NCI-H1436 treated with DMSO at 0.1 percent for 48 hours (cell line): Measurements from ENCODE around the gene PCSK5.
"Not testable (repeated sequence)": the region's sequence is repeated elsewhere in the genome, so short reads cannot be mapped to it uniquely, and the experiment has no call there.

ENCODE experiments used
- DNase-seq: peaks from one replicate; lab custom pipeline; 2025; lab: John Stamatoyannopoulos, UW

The PCSK5 gene

GRCh38 chr9:75889977-75890471, 449 bp upstream of the PCSK5 start:
- no peak for DNase-seq

DNA sequence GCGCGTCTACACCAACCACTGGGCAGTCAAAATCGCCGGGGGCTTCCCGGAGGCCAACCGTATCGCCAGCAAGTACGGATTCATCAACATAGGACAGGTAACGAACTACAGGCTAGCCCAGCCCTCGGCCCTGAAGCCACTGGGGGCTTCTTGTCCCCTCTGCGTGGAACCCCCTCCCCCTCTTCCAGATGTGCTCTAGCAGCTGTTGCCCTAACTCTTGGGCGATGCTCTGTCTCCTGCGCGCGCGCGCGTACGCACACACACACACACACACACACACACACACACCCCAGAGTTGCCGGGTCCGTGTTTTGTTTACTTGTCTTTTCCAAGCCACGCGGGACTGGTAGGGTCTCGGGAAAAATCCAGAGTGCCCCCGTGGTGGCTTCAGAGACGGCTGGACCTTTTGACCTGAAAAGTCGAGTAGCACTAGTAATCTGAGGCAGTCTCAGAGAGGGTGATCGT, 836 bp downstream of the PCSK5 start:
- DNase-seq = no peak

DNA sequence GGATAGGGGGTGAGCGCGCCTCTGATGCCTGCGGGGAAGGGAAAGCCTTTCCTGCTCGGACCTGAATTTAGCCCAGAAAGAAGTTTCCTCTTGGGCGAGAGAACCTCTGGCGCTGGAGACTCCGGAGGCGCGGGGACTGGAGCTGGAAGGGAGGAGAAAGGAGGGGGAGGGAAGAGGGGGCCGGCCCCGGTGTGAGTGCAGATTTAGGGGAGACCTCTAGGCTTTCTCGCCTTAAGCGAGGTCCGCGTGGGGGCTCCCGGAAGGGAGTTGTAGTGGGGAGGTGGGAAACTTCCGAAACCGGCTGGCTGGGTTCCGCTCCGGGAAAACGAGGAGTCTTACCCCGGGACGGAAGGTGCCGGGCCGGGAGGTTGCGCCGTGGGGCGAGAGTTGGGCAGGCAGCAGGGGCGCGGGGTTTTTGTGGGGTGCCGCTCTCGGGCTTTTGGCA, 1.3 kb downstream of the PCSK5 start:
- no peak for DNase-seq

DNA sequence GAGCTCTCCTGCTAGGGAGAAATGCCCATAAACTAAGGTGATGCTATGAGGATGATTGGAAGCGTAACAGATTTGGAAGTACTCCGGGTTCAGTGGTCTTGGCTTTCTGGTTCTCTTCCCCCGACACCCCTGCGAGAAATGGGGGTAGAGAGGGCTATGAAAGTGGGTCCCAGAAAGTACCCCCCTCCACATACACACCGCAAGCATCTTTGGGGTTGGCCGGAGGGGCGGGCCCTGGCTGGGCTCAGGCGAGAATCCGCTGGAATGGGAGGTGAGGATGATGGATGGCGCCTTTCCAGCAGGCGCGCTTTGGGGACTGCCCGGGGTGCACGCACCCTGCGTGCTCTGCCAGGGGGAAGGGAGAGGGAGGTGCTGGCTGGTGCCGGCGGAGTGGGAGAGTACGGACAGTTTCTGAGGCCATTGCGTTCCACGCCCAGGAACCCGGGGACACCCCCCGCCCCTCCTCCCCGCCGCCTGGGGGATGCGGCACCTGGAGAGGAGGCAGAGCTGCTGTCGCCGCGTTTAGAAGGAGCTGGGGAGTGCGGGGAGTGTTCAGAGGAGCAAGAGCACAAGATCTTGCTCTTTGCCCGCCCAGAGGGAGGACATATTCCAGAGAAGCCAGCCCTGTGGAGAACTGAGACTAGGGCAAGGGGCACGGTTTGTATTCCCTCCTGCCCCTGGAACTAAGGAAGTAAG, 1.9 kb downstream of the PCSK5 start:
- DNase-seq = no peak

GRCh38 chr9:75893106-75893505, 2.6 kb downstream of the PCSK5 start:
- no peak for DNase-seq

GRCh38 chr9:75894566-75894965, 4.1 kb downstream of the PCSK5 start:
- no peak for DNase-seq

DNA sequence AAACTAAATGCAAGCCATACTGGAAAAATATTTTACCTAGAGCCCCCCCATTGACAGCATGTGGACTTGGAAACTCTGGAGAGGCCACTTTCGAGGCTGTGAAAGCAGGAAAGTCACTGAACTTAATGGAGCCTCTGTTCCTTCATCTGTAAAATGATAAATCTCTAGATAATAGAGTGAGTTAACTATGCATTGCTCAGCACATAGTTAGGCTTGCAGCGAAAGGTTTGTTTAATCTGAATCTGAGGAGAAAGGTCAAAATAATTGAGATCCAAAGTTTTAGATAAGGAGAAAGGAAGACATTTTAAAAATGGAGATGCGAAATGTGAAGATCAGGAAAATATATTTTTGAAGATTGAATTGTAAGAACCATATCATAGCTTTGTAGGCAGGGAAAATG, 4.6 kb downstream of the PCSK5 start:
- DNase-seq = no peak

DNA sequence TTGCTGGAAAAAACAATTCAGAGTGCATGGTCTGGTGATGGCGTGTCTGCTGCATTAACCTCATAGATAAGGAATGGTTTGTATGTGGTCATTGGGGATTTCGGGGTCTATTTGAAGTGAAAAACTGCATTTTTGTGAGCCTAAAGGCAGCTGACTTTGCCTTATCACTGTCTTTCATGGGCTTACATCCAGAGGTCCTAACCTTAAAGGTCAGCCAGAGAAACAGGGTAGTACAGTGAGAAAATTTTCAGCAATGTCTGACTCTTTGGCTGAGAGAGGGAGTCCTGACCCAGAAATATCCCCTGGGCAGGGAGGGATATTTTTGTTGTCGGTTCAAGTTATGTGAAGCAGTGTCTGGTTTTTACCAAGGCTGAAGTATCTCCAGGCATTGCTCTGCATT, 5.7 kb downstream of the PCSK5 start:
- DNase-seq = no peak

DNA sequence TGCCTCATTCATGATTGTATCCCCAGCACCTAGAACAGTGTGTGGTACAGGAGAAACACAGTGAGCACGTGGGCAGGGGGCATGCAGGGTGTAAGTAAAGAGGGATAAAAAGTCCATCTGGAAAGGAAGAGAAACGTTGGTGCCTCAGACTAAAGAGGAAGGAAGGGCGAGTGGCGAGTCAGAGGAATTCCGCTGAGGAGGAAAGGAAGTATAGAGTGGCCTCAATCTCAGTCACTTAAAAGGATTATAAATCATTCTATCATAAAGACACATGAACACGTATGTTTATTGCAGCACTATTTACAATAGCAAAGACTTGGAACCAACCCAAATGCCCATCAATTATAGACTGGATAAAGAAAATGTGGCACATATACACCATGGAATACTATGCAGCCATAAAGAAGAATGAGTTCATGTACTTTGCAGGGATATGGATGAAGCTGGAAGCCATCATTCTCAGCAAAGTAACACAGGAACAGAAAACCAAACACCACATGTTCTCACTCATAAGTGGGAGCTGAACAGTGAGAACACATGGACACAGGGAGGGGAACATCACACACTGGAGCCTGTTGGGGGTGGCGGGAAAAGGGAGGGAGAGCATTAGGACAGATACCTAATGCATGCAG, 10.5 kb downstream of the PCSK5 start:
- DNase-seq = not testable (repeated sequence)

- no peak for DNase-seq
Observed at GRCh38 chr9:75903785-75904360, 13.4 kb downstream of the PCSK5 start.

DNA sequence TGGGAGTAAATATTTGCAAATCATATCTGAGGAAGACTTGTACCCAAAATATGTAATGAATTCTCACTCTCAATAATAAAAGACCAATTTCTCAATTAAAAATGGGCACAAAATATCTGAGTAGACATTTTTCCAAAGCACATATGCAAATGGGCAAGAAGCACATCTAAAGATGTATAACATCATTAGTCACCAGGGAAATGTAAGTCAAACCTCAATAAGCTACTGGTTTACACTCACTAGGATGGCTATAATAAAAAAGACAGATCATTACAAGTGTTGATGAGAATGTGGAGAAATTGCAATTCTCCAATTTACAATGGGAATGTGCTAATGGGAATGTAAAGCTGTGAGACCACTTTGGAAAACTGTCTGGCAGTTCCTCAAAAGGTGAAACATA, 13.9 kb downstream of the PCSK5 start:
- DNase-seq = no peak

GRCh38 chr9:75906531-75906930, 16.1 kb downstream of the PCSK5 start:
- DNase-seq = no peak

DNA sequence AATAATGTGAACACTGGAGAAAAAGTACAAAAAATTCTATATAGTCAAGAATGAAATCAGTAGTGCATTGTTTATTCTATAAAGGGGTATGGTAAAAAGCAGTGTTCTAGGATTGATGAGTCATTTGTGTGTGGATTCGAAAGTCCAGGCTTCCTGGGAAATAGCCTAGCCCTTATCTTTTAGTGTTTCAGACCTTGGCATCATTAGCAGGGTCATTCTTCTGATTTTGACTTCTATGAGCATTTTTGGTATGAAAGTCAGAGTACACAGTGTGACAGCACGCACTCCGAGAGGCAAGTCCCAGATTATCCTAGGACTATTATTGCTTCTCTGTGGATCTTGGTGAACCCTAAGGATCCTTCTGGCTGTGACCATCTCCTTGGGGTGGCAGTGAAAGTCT, 16.9 kb downstream of the PCSK5 start:
- DNase-seq = no peak

DNA sequence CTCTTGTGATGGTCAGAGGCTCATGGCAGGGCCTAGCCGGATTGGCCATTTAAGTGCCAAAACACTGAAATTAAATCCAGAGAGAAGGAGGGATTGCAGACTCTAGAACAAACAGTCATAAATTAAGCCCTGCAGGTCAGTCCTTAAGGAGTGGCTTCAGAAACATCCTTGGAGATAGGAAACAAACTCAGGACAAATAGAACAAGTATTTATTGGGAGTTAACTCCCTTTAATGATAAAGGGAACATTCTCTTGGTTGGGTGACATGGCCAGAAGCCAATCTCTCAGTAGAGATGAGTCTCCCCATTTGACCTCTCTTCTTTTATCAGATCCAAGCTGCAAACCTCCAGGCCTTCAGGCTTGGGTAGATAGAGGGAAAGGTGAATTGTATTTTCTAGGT, 17.4 kb downstream of the PCSK5 start:
- no peak for DNase-seq

- no peak for DNase-seq
Observed at GRCh38 chr9:75909776-75910175, 19.3 kb downstream of the PCSK5 start.

DNA sequence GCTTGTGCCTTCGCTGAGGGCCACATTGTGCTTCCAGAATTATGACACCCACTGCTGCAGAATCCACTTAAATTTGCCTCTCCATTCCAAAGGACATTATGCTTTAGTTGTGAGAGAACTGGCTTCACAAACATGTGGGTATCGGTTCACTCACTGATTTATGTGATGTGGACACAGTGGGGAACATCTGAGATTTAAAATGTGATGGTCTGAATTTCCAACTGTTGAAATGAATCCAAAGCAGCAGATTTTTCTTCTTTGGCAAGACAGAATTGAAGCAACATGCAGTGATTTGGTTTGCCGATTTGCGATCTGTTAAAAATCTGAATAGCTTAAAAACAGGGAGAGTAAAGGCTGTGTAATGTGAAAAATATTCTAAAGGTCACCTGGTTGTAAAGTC, 20.3 kb downstream of the PCSK5 start:
- DNase-seq = no peak

GRCh38 chr9:75911390-75911789, 20.9 kb downstream of the PCSK5 start:
- DNase-seq = no peak

DNA sequence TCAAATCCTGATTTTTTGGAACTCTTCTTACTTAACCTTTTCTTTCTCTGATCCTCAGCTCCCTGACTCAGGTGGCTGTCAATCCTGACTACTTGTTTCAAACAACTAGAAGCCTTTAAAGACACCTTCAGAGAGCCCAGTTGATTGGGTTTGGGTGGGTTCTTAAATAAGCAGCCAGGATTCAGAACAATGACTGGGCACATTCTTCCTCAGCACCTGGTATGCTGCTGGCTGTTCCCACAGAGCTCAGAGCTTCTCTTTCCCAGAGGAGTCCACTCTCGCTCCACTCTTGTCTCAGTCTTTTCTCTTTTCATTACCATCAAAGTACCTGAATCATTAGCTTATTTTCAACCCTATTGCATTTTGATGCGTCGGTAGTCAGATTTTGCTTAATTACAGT, 22.5 kb downstream of the PCSK5 start:
- no peak for DNase-seq

DNA sequence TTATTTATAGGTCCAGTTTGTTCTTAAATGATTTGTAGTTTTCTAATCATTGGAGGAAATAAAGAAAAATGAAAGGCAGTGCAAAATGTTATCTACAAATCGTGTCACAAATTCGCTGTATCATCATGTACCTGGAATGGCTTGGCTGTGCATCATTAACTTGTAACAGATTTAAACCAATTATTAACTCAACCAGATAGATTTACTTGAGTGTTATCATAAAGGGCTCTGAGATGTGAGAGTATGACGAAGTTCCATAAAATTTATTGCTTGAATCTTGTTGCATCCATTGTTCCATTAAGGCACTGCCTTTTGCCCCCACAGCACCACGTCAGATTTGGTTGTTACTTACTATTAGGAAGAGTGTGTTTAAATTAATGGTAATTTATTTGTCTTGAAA, 23.5 kb downstream of the PCSK5 start:
- DNase-seq = no peak

DNA sequence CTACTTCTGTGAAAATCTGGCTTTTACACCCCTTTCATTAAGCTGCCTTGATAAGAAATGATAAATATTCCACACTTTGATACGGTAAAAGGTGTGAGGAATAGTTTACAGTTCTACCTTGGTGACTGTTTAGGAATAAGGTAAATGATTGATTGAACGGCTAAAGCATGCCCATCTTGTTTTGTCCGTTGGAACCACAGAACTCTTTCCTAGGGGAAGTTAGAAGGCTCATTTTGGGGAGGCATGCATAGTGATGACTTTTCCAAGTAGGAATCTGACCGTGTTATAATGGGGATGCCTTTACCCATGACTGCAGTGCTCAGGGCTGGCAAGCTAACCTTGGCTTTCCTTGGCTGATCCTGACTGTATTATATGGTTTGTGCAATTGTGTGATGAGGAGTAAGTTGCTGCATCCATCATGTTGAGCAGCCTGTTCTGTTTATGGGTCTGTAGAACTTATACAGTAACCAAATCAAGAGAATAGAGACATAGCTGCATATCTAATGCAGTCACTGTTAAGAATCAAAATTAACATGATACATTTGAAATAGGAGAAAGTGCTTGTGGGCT, 24.5 kb downstream of the PCSK5 start:
- DNase-seq = no peak

DNA sequence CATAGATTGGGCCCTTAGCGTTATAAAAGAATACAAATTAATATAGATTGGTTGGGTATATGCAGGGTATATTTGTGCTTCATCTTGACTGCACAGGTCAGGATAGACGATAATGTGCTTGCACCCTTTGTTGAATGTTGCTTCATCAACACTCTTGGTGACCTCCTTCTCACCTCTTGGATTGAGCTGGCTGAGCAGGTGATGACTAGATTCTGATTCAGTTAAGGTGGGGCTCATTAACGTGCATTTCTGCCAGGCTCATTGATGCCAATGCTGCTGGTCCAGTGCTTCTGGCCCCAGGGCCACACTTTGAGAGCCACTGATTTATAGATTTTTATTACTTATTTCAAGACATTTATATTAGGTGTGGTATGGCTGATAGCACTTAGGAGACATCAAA, 27.7 kb downstream of the PCSK5 start:
- no peak for DNase-seq

DNA sequence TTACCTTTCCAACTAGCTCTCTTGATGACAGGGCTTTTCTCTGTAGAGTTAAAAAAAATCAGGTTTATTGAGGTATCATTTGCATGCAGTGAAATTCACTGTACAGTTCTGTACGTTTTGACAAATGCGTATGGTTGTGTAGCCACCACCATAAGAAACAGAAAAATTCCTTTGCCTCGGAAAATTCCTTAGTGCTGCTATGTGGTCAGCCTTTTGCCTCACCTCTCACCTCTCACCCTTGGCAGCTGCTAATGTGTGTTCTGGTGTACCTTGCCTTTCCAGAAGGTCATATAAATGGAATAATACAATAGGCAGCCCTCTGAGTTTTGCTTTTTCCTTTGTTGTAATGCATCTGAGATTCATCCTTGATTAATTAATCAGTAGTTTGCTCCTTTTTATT, 28.4 kb downstream of the PCSK5 start:
- no peak for DNase-seq
